SHP77 (cell line): ENCODE measurements around the gene ZNF467.

ENCODE experiments used
- DNase-seq, 2 experiments: peaks; one replicate each; lab custom pipeline; 2025; lab: John Stamatoyannopoulos, UW

The ZNF467 gene

GRCh38 chr7:149748076-149748874 lies 25.1 kb downstream of the ZNF467 start:
- no peak for DNase-seq

- DNase-seq, result no peak
Observed at GRCh38 chr7:149743476-149744255, 29.7 kb downstream of the ZNF467 start.

- DNase-seq, result peak; percentile 70 to 72
Observed at GRCh38 chr7:149742075-149742701, 31.2 kb downstream of the ZNF467 start.

GRCh38 chr7:149741629-149742028 lies 31.8 kb downstream of the ZNF467 start:
- DNase-seq, result peak; percentile 15 to 18

GRCh38 chr7:149736478-149737360 lies 36.7 kb downstream of the ZNF467 start:
- DNase-seq, result no peak

GRCh38 chr7:149735779-149736477 lies 37.5 kb downstream of the ZNF467 start:
- DNase-seq, result no peak

GRCh38 chr7:149735181-149735602 lies 38.2 kb downstream of the ZNF467 start:
- no peak for DNase-seq

GRCh38 chr7:149734791-149735075 lies 38.7 kb downstream of the ZNF467 start:
- no peak for DNase-seq

- no peak for DNase-seq
Observed at GRCh38 chr7:149733924-149734790, 39.2 kb downstream of the ZNF467 start.

- DNase-seq, result no peak
Observed at GRCh38 chr7:149733131-149733923, 40.1 kb downstream of the ZNF467 start.

GRCh38 chr7:149732611-149733010 lies 40.8 kb downstream of the ZNF467 start:
- no peak for DNase-seq

GRCh38 chr7:149732111-149732561 lies 41.3 kb downstream of the ZNF467 start:
- DNase-seq, result no peak

GRCh38 chr7:149731207-149731955 lies 42.0 kb downstream of the ZNF467 start:
- no peak for DNase-seq

- no peak for DNase-seq
Observed at GRCh38 chr7:149729983-149730801, 43.2 kb downstream of the ZNF467 start.

GRCh38 chr7:149729586-149729982 lies 43.8 kb downstream of the ZNF467 start:
- no peak for DNase-seq

- no peak for DNase-seq
Observed at GRCh38 chr7:149728491-149729375, 44.7 kb downstream of the ZNF467 start.
